Osteocyte (in vitro differentiated cells): ENCODE measurements around the gene MAP3K20. TPM values are rescaled to one million over a fixed set of nuclear protein-coding genes. Genes with fewer than 3 reads are reported as not detected.
"Not testable (repeated sequence)": the region's sequence is repeated elsewhere in the genome, so short reads cannot be mapped to it uniquely, and the experiment has no call there.

Experiments used
- DNase-seq: peaks from one replicate; pipeline ENCODE4 v3.0.0; 2021; ENCODE audit warnings: mixed read lengths; ENCODE audit not compliant: unreplicated experiment; ENCODE audit errors: extremely low spot score
- H3K27ac Mint-ChIP-seq: one replicate; pipeline ENCODE4 v1.8.0; 2021; ENCODE audit warnings: mild to moderate bottlenecking, mixed read lengths; ENCODE audit not compliant: unreplicated experiment
- H3K27me3 Mint-ChIP-seq: one replicate; pipeline ENCODE4 v1.8.0; 2021; ENCODE audit warnings: mixed read lengths; ENCODE audit not compliant: unreplicated experiment
- H3K36me3 Mint-ChIP-seq: one replicate; pipeline ENCODE4 v1.8.0; 2021; ENCODE audit warnings: mixed read lengths; ENCODE audit not compliant: unreplicated experiment
- H3K4me1 Mint-ChIP-seq: one replicate; pipeline ENCODE4 v1.8.0; 2021; ENCODE audit warnings: mixed read lengths; ENCODE audit not compliant: unreplicated experiment
- H3K4me3 Mint-ChIP-seq: one replicate; pipeline ENCODE4 v1.8.0; 2021; ENCODE audit warnings: mild to moderate bottlenecking, moderate library complexity, mixed read lengths; ENCODE audit not compliant: unreplicated experiment
- H3K9me3 Mint-ChIP-seq: one replicate; pipeline ENCODE4 v1.8.0; 2021; ENCODE audit warnings: mixed read lengths; ENCODE audit not compliant: unreplicated experiment
- CTCF ChIP-seq: fragments of 200-600 bp; sonication (generic); IDR thresholded peaks from 2 replicates; pipeline ENCODE4 v1.5.0; 2021; ENCODE audit warnings: antibody characterized with exemption, mild to moderate bottlenecking, moderate library complexity
- total RNA-seq: library from RNA; stranded (reverse); gene quantifications from 2 replicates; pipeline ENCODE4 v1.2.1, GENCODE V29; 2021

Gene MAP3K20
- total RNA-seq, 1 donor from 2014 or later: 57.4 TPM

GRCh38 chr2:173119069-173119807 is 43.6 kb downstream of the MAP3K20 start:
- Mint-ChIP-seq H3K9me3 (no peaks in the 10 kb centered on the region), H3K36me3 (peaks cover 10% of the 10 kb centered on the region), H3K4me1 (peaks cover 15% of the 10 kb centered on the region), H3K27me3 (no peaks in the 10 kb centered on the region), H3K4me3 (no peak overlapping the region), H3K27ac (no peak overlapping the region)
- no peak for DNase-seq
- no peak for TF ChIP-seq CTCF

GRCh38 chr2:173119944-173120343 is 44.3 kb downstream of the MAP3K20 start:
- no peaks in the 10 kb centered on the region for H3K9me3 Mint-ChIP-seq
- H3K4me3 Mint-ChIP-seq: no peak overlapping the region
- peaks cover 21% of the 10 kb centered on the region for H3K4me1 Mint-ChIP-seq
- H3K36me3 Mint-ChIP-seq: peaks cover 8% of the 10 kb centered on the region
- no peak for TF ChIP-seq CTCF
- no peak overlapping the region for H3K27ac Mint-ChIP-seq
- no peak for DNase-seq
- H3K27me3 Mint-ChIP-seq: no peaks in the 10 kb centered on the region

GRCh38 chr2:173122936-173123335 is 47.3 kb downstream of the MAP3K20 start:
- DNase-seq: no peak
- TF ChIP-seq CTCF: no peak
- Mint-ChIP-seq H3K4me1 (peaks cover 30% of the 10 kb centered on the region), H3K27ac (no peak overlapping the region), H3K9me3 (no peaks in the 10 kb centered on the region), H3K27me3 (no peaks in the 10 kb centered on the region), H3K4me3 (no peak overlapping the region), H3K36me3 (peaks cover 5% of the 10 kb centered on the region)

GRCh38 chr2:173124441-173124840 is 48.8 kb downstream of the MAP3K20 start:
- no peak for TF ChIP-seq CTCF
- Mint-ChIP-seq H3K9me3 (no peaks in the 10 kb centered on the region), H3K36me3 (peaks cover 6% of the 10 kb centered on the region), H3K27me3 (no peaks in the 10 kb centered on the region), H3K4me3 (no peak overlapping the region), H3K27ac (no peak overlapping the region), H3K4me1 (peaks cover 33% of the 10 kb centered on the region)
- no peak for DNase-seq

GRCh38 chr2:173126819-173127218 is 51.2 kb downstream of the MAP3K20 start:
- Mint-ChIP-seq H3K4me1 (peaks cover 47% of the 10 kb centered on the region), H3K4me3 (no peak overlapping the region), H3K9me3 (no peaks in the 10 kb centered on the region), H3K36me3 (peaks cover 6% of the 10 kb centered on the region), H3K27me3 (no peaks in the 10 kb centered on the region), H3K27ac (no peak overlapping the region)
- no peak for DNase-seq
- TF ChIP-seq CTCF: no peak

- H3K4me1 Mint-ChIP-seq: peaks cover 50% of the 10 kb centered on the region
- H3K27ac Mint-ChIP-seq, H3K27me3 Mint-ChIP-seq, H3K4me3 Mint-ChIP-seq, DNase-seq, H3K9me3 Mint-ChIP-seq, H3K36me3 Mint-ChIP-seq: not testable (repeated sequence)
These were observed 52.5 kb downstream of the MAP3K20 start for GRCh38 chr2:173128132-173128531.
